Measurements from ENCODE around the gene CPM.
"Not testable (repeated sequence)": the region's sequence is repeated elsewhere in the genome, so short reads cannot be mapped to it uniquely, and the experiment has no call there.

The CPM gene

GRCh38 chr12:68807274-68807575 lies 125.7 kb downstream of the CPM start:
- not testable (repeated sequence) for DNase-seq (ENCODE audit: low read depth)

DNA sequence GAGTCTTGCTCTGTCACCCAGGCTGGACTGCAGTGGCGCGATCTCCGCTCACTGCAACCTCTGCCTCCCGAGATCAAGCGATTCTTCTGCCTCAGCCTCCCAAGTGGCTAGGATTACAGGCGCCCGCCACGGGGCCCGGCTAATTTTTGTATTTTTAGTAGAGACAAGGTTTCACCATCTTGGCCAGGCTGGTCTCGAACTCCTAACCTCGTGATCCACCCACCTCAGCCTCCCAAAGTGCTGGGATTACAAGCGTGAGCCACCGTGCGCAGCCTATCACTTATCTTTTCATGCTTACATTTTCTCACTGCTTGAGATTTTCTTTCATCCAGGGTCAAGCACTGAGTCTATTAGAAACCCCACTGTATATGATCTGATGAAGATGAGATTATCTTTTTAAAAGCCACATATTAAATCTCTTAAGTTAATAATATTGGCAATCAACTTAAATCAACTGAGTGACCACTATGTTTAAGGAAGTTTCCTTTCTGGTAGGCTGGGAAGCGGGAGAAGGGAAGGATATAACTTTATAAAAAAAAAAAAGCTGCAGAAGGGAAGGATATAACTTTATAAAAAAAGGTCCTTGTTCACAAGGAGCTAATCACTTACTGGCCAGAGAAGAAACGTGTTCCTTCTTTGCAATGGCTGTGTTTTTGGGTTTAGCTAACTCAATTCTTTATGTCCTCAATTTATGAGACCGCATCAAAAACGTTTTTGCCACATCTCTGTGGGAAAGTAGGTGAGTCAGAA lies 126.3 kb downstream of the CPM start:
- DNase-seq (ENCODE audit: low read depth), result no peak

- DNase-seq (ENCODE audit: low read depth), result no peak
Observed at GRCh38 chr12:68805592-68806120, 127.3 kb downstream of the CPM start.

GRCh38 chr12:68804657-68805591 lies 128.0 kb downstream of the CPM start:
- no peak for DNase-seq (ENCODE audit: low read depth)

DNA sequence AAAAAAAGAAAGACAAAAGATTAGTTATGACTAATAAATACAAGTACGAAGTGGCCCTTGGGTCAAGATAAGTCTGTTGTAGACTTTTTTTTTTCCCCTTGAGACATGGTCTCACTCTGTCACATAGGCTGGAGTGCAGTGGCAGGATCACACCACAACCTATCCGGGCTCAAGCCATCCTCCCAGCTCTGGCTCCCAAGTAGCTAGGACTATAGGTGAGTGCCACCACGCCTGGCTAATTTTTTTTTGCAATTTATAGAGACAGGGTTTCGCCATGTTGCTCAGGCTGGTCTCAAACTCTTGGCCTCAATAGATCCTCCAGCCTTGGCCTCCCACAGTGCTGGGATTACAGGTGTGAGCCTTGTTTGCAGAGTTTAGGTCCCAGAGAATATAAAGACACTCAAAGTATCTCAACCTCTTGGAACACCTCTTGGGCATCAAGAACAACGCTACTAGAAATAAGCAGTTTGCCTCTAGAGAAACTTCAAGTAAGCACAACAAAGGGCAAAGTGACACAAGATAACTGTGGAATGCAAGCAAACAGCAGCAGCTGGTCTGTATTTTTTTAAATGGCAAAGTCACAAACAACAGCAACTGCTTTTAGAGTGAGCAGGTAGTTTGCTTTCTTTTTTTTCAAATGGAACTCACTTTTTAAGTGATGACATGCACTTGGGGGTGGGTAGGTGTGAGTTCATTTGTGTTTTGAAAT lies 128.9 kb downstream of the CPM start:
- DNase-seq (ENCODE audit: low read depth), result no peak

- not testable (repeated sequence) for DNase-seq (ENCODE audit: low read depth)
Observed at GRCh38 chr12:68802911-68803651, 129.9 kb downstream of the CPM start.

DNA sequence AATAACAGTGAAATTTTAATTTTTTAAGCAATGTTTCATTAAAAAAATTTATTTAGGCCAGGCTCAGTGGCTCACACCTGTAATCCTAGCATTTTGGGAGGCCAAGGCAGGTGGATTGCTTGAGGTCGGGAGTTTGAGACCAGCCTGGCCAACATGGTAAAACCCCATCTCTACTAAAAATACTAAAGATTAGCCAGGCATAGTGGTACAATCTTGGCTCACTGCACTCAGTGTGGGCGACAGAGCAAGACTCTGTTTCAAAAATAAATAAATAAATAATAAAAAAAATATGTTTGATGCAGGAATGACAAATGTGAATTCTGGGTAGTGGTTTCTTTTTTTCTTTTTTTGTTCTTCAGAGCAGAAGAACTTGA lies 130.6 kb downstream of the CPM start:
- not testable (repeated sequence) for DNase-seq (ENCODE audit: low read depth)

All from activated gamma-delta T cell treated with anti-CD3 and anti-CD28 coated beads, Interleukin-2, amount 50 U/mL, for 16 hours (primary cell).